LNCAP (cell line): ENCODE measurements around the gene NHSL1.

Experiments
- CTCF ChIP-seq: fragments of 450-650 bp; IDR thresholded peaks from 2 replicates; pipeline ENCODE4 v1.5.1; 2017; ENCODE audit warnings: mild to moderate bottlenecking

The NHSL1 gene

GRCh38 chr6:138493413-138493812 lies 5.9 kb downstream of the NHSL1 start:
- no peak for TF ChIP-seq CTCF

DNA sequence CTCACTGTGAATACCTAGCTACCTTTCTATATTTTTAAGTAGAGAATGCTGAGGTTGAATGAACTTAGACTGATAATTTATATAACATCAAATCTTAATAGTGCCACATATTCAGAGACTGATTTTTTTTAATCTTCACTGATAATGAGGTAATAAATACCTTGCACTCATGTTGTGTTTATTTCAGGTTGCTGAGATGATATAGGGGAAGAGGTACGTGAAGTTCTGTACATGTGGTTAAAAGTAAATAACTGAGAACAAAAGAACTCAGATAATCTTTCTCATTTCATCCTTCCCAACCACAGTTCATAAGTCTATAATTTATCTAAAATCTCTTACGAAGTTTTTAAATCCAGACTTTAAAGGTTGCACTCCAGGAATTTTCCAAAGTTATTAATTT lies 6.4 kb downstream of the NHSL1 start:
- no peak for TF ChIP-seq CTCF

DNA sequence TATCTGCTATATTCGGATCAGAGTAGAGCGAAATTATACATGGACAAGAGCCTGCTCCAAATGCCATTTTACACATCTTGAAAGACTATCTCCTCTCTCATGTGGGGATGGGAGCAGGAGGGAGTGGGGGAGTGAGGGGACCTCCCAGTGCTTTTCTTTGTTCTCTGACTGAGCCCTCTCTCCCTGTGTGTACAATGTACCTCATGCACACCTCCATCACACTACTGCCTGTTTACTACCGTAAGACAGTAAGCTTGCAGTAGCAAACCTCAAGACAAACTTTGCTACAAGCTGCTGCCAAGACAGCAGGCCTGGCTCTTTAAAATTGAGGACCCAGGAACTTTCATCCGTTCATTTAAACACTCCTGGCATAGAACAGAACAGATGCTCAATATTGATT lies 7.2 kb downstream of the NHSL1 start:
- TF ChIP-seq CTCF: no peak

- TF ChIP-seq CTCF: no peak
These were observed 8.3 kb downstream of the NHSL1 start for GRCh38 chr6:138491017-138491416.

DNA sequence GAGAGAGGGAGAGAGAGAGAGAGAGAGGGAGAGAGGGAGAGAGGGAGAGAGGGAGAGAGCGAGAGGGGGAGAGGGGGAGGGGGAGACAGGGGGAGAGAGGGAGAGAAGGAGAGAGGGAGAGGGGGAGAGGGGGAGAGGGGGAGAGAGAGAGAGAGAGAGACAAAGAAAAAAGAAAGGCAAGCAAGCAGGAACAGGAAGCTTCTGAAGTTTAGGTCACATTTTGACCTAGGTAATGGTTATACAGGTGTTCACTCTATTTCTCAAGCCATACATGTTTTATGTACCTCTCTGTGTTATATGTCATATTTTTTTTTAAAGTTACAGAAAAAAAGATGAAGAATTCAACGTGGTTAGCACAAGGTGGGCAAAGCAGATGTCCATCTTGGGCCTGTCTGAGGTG lies 9.4 kb downstream of the NHSL1 start:
- no peak for TF ChIP-seq CTCF

GRCh38 chr6:138487102-138487604 lies 12.1 kb downstream of the NHSL1 start:
- no peak for TF ChIP-seq CTCF

- TF ChIP-seq CTCF: no peak
These were observed 12.8 kb downstream of the NHSL1 start for GRCh38 chr6:138486249-138487101.
